SU-DHL-6 (cell line): ENCODE measurements around the gene RRBP1.

Source experiments
- H2AFZ ChIP-seq: fragments of 200-600 bp; sonication (generic); 2 replicates; pipeline ENCODE4 v1.6.1; 2014; ENCODE audit warnings: low read depth, mild to moderate bottlenecking, moderate library complexity, mixed read lengths, antibody characterized with exemption, low read length; ENCODE audit not compliant: severe bottlenecking
- H3F3A ChIP-seq: fragments of 200-600 bp; shearing (Covaris generic); 2 replicates; pipeline ENCODE4 v1.6.0; 2016; ENCODE audit warnings: antibody characterized with exemption, mild to moderate bottlenecking; ENCODE audit not compliant: insufficient read depth
- H3K27ac ChIP-seq: fragments of 200-600 bp; sonication (generic); 2 replicates; pipeline ENCODE4 v1.5.1; 2016; ENCODE audit warnings: low read depth, mild to moderate bottlenecking, low read length, moderate library complexity, mixed read lengths
- H3K27me3 ChIP-seq: fragments of 200-600 bp; sonication (generic), shearing (Covaris generic); 2 replicates; pipeline ENCODE4 v1.6.0; 2014; ENCODE audit warnings: mild to moderate bottlenecking, low read length
- H3K36me3 ChIP-seq: fragments of 200-600 bp; sonication (generic); 2 replicates; pipeline ENCODE4 v1.6.1; 2014; ENCODE audit warnings: mild to moderate bottlenecking, low read length, mixed read lengths
- H3K4me2 ChIP-seq: fragments of 300-600, 200-600 bp; shearing (Covaris generic), sonication (generic); 2 replicates; pipeline ENCODE4 v1.6.0; 2014; ENCODE audit warnings: low read length, low read depth, mild to moderate bottlenecking; ENCODE audit not compliant: poor library complexity, severe bottlenecking
- H3K4me3 ChIP-seq: fragments of 200-600 bp; sonication (generic); 2 replicates; pipeline ENCODE4 v1.5.1; 2014; ENCODE audit warnings: antibody characterized with exemption, low read length, mild to moderate bottlenecking, mixed read lengths; ENCODE audit not compliant: insufficient read depth, poor library complexity, severe bottlenecking
- H3K79me2 ChIP-seq: fragments of 200-600 bp; sonication (generic); 2 replicates; pipeline ENCODE4 v1.6.1; 2014; ENCODE audit warnings: mild to moderate bottlenecking, low read length, moderate library complexity; ENCODE audit not compliant: insufficient read depth
- H3K9ac ChIP-seq: fragments of 200-600 bp; sonication (generic); 2 replicates; pipeline ENCODE4 v1.7.0; 2014; ENCODE audit warnings: mild to moderate bottlenecking, low read length
- H3K9me2 ChIP-seq: fragments of 200-600 bp; sonication (generic); replicated peaks from 2 replicates; pipeline ENCODE4 v1.6.1; 2014; ENCODE audit warnings: low read length; ENCODE audit not compliant: insufficient read depth
- H3K9me3 ChIP-seq: fragments of 200-600 bp; sonication (generic); 2 replicates; pipeline ENCODE4 v1.6.1; 2014; ENCODE audit warnings: low read length, mixed read lengths; ENCODE audit not compliant: insufficient read depth
- H4K20me1 ChIP-seq: fragments of 200-600 bp; sonication (generic); 2 replicates; pipeline ENCODE4 v1.6.1; 2014; ENCODE audit warnings: low read depth, mild to moderate bottlenecking, antibody characterized with exemption, low read length, moderate library complexity, mixed read lengths
- EZH2phosphoT487 ChIP-seq: fragments of 200-600 bp; sonication (generic), shearing (Covaris generic); conservative IDR thresholded peaks from 2 replicates; pipeline ENCODE4 v1.6.1; 2018; ENCODE audit warnings: mild to moderate bottlenecking, antibody characterized with exemption, low read length, moderate library complexity, mixed read lengths
- TF ChIP-seq, protein P1 (sequence below): fragments of 200-600 bp; sonication (generic); IDR thresholded peaks from one replicate; pipeline ENCODE4 v1.5.1; 2017; ENCODE audit warnings: antibody characterized with exemption, mild to moderate bottlenecking, low read length, moderate library complexity; ENCODE audit not compliant: insufficient read depth, poor library complexity, severe bottlenecking

The RRBP1 gene

DNA sequence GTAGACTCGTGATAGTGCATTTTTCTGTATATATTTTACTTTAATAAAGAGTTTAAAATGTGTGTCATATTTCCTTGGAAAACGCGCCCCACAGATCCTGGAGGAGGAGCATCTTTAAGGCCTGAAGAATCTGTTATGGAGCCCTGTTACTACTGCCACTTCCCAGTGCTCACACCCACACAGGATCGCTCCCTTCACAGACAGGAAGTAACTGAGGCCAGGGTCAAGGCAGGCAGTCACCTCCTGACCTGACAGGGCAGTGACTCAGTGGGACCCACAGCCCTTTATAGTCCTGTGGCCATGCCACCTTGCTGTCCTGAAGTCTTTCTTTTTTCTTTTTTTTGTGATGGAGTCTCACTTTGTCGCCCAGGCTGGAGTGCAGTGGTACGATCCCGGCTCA, 9.0 kb downstream of the RRBP1 start:
- no peaks in the 10 kb centered on the region for H3K9me3 ChIP-seq
- H3F3A ChIP-seq, result no peaks in the 10 kb centered on the region
- H3K79me2 ChIP-seq, result no peaks in the 10 kb centered on the region
- no peaks in the 10 kb centered on the region for H3K9me2 ChIP-seq
- no peaks in the 10 kb centered on the region for H3K27me3 ChIP-seq
- H4K20me1 ChIP-seq, result no peaks in the 10 kb centered on the region
- no peak overlapping the region for H3K4me2 ChIP-seq
- no peak overlapping the region for H2AFZ ChIP-seq
- H3K36me3 ChIP-seq, result no peaks in the 10 kb centered on the region
- H3K4me3 ChIP-seq, result no peak overlapping the region
- no peak overlapping the region for H3K9ac ChIP-seq
- TF ChIP-seq EZH2phosphoT487, result no peak
- TF ChIP-seq, protein P1, sequence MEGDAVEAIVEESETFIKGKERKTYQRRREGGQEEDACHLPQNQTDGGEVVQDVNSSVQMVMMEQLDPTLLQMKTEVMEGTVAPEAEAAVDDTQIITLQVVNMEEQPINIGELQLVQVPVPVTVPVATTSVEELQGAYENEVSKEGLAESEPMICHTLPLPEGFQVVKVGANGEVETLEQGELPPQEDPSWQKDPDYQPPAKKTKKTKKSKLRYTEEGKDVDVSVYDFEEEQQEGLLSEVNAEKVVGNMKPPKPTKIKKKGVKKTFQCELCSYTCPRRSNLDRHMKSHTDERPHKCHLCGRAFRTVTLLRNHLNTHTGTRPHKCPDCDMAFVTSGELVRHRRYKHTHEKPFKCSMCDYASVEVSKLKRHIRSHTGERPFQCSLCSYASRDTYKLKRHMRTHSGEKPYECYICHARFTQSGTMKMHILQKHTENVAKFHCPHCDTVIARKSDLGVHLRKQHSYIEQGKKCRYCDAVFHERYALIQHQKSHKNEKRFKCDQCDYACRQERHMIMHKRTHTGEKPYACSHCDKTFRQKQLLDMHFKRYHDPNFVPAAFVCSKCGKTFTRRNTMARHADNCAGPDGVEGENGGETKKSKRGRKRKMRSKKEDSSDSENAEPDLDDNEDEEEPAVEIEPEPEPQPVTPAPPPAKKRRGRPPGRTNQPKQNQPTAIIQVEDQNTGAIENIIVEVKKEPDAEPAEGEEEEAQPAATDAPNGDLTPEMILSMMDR, result no peak
- no peak overlapping the region for H3K27ac ChIP-seq

DNA sequence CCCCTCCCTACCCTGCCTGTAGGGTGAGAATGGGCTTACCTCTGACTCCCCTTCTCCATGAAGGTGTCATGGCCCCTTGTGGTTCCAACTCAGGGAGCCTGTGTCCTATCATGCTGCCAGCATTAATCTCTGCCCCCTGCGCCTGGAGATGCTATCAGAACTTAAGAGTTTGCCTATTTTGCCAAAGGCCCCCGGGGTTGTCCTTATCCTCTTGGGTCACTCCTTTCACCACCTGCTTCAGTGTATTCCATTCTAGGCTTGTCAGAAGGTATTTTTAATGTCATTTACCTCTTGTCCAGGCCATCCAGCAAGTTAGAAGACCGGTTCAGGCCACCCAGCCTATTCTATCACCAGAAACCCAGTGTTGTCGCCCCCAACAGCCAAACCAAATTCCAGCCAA, 10.5 kb downstream of the RRBP1 start:
- Histone ChIP-seq H2AFZ (no peak overlapping the region), H3K9me3 (no peaks in the 10 kb centered on the region), H3K9ac (no peak overlapping the region), H3K9me2 (no peaks in the 10 kb centered on the region), H3K27me3 (no peaks in the 10 kb centered on the region), H3K27ac (no peak overlapping the region), H3K79me2 (no peaks in the 10 kb centered on the region), H3F3A (no peaks in the 10 kb centered on the region), H4K20me1 (no peaks in the 10 kb centered on the region), H3K36me3 (no peaks in the 10 kb centered on the region), H3K4me3 (no peak overlapping the region), H3K4me2 (no peak overlapping the region)
- no peak for TF ChIP-seq EZH2phosphoT487
- TF ChIP-seq, protein P1, result no peak

DNA sequence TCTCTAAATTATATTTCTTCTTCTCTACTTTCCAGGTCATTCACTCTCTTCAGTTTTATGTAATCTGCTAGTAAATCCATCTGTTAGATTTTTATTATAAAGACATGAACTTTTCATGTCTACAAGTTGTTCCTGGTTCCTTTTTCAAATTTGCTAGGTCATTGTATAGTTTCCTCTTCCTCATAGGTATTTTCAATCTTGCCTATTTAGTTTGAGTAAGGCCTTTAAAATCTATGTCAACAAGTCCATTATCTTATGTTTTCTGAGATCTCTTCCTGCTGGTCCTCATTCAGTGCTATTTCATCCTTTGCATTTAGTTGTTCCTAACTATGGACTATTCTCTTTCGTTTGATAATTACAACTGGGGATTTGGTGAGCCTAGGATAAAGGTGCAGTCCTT, 11.0 kb downstream of the RRBP1 start:
- Histone ChIP-seq H3K79me2 (no peaks in the 10 kb centered on the region), H3K36me3 (no peaks in the 10 kb centered on the region), H2AFZ (no peak overlapping the region), H3K27ac (no peak overlapping the region), H3K9me3 (no peaks in the 10 kb centered on the region), H3K9me2 (no peaks in the 10 kb centered on the region), H4K20me1 (no peaks in the 10 kb centered on the region), H3K9ac (no peak overlapping the region), H3K4me2 (no peak overlapping the region), H3K27me3 (no peaks in the 10 kb centered on the region), H3K4me3 (no peak overlapping the region), H3F3A (no peaks in the 10 kb centered on the region)
- TF ChIP-seq, protein P1, result no peak
- no peak for TF ChIP-seq EZH2phosphoT487
